Measurements from ENCODE around the gene KLHL11.

KLHL11 gene

GRCh38 chr17:41864836-41865595 lies at the start of gene KLHL11:
TSS of gene KLHL11 (minus strand) at chr17:41865423. CDS start at chr17:41865370, 53 bp downstream.
- DNase-seq, result peak; percentile 90 to 92

GRCh38 chr17:41915020-41915419 lies 49.8 kb upstream of the KLHL11 start:
- DNase-seq, result no peak

- no peak for DNase-seq
These were observed 49.1 kb upstream of the KLHL11 start for GRCh38 chr17:41914358-41914766.

GRCh38 chr17:41913798-41914197 lies 48.6 kb upstream of the KLHL11 start:
- DNase-seq, result no peak

GRCh38 chr17:41912925-41913324 lies 47.7 kb upstream of the KLHL11 start:
- no peak for DNase-seq

- DNase-seq, result no peak
These were observed 45.6 kb upstream of the KLHL11 start for GRCh38 chr17:41910701-41911391.

GRCh38 chr17:41909088-41909487 lies 43.9 kb upstream of the KLHL11 start:
- no peak for DNase-seq

- no peak for DNase-seq
These were observed 42.7 kb upstream of the KLHL11 start for GRCh38 chr17:41907633-41908539.

GRCh38 chr17:41907185-41907556 lies 41.9 kb upstream of the KLHL11 start:
- DNase-seq, result no peak

- DNase-seq, result no peak
These were observed 41.4 kb upstream of the KLHL11 start for GRCh38 chr17:41906465-41907184.

GRCh38 chr17:41905172-41905571 lies 39.9 kb upstream of the KLHL11 start:
- DNase-seq, result no peak

- no peak for DNase-seq
These were observed 39.1 kb upstream of the KLHL11 start for GRCh38 chr17:41904242-41904841.

- DNase-seq, result no peak
These were observed 36.4 kb upstream of the KLHL11 start for GRCh38 chr17:41901646-41902045.

- no peak for DNase-seq
These were observed 31.5 kb upstream of the KLHL11 start for GRCh38 chr17:41896726-41897125.

GRCh38 chr17:41895617-41896016 lies 30.4 kb upstream of the KLHL11 start:
- no peak for DNase-seq

- no peak for DNase-seq
These were observed 29.6 kb upstream of the KLHL11 start for GRCh38 chr17:41894791-41895331.

GRCh38 chr17:41893384-41893783 lies 28.2 kb upstream of the KLHL11 start:
- DNase-seq, result no peak

- DNase-seq, result no peak
These were observed 26.8 kb upstream of the KLHL11 start for GRCh38 chr17:41892021-41892376.

GRCh38 chr17:41891135-41892020 lies 26.2 kb upstream of the KLHL11 start:
- no peak for DNase-seq

GRCh38 chr17:41888332-41888965 lies 23.2 kb upstream of the KLHL11 start:
- DNase-seq, result no peak
